ENCODE data around the gene ZMYND12. TPM values are rescaled to one million over a fixed set of nuclear protein-coding genes. Genes with fewer than 3 reads are reported as not detected.

Gene ZMYND12
- total RNA-seq, 2 donors from 2014 or later = 1.0 to 1.3 TPM

- DNase-seq (no peak), ATAC-seq (no peak)
- 74 to 77% methylated on average over 2 of the region's 2 CpGs for WGBS, 2 donors
- TF ChIP-seq CTCF (IDR thresholded peaks at IDR 0.05) = no peak
- TF ChIP-seq POLR2A (IDR thresholded peaks at IDR 0.05) = no peak
- no peak overlapping the region for H3K4me3 ChIP-seq
- H3K27ac ChIP-seq = no peak overlapping the region
- no peaks in the 10 kb centered on the region for H3K9me3 ChIP-seq
- intact Hi-C loops (cut with DNase I) = no loop called here
- H3K27me3 ChIP-seq = no peaks in the 10 kb centered on the region
- H3K4me1 ChIP-seq = no peaks in the 10 kb centered on the region
- no peaks in the 10 kb centered on the region for H3K36me3 ChIP-seq (replicated peaks in 1 of 2; ENCODE audit: insufficient read depth in 1 of 2, low read depth in 2 of 2)
Observed at GRCh38 chr1:42392255-42392654, 63.6 kb downstream of the ZMYND12 start.

GRCh38 chr1:42386051-42386450, 69.8 kb downstream of the ZMYND12 start:
- H3K9me3 ChIP-seq = no peaks in the 10 kb centered on the region
- H3K36me3 ChIP-seq (replicated peaks in 1 of 2; ENCODE audit: insufficient read depth in 1 of 2, low read depth in 2 of 2) = no peaks in the 10 kb centered on the region
- ATAC-seq = no peak
- H3K4me3 ChIP-seq = no peak overlapping the region
- intact Hi-C loops (cut with DNase I) = no loop called here
- no peak for DNase-seq
- H3K27ac ChIP-seq = no peak overlapping the region
- no peaks in the 10 kb centered on the region for H3K27me3 ChIP-seq
- WGBS, 2 donors = 84 to 91% methylated on average over 6 of the region's 6 CpGs
- TF ChIP-seq CTCF (IDR thresholded peaks at IDR 0.05) (no peak), POLR2A (IDR thresholded peaks at IDR 0.05) (no peak)
- H3K4me1 ChIP-seq = peaks cover 5% of the 10 kb centered on the region

- Histone ChIP-seq H3K4me1 (peaks cover 7% of the 10 kb centered on the region), H3K27ac (no peak overlapping the region), H3K27me3 (no peaks in the 10 kb centered on the region), H3K4me3 (no peak overlapping the region), H3K9me3 (no peaks in the 10 kb centered on the region), H3K36me3 (replicated peaks in 1 of 2; ENCODE audit: insufficient read depth in 1 of 2, low read depth in 2 of 2) (no peaks in the 10 kb centered on the region)
- intact Hi-C loops (cut with DNase I) = no loop called here
- DNase-seq (no peak), ATAC-seq (no peak)
- no peak for TF ChIP-seq CTCF (IDR thresholded peaks at IDR 0.05)
- no peak for TF ChIP-seq POLR2A (IDR thresholded peaks at IDR 0.05)
- 25 to 38% methylated on average over 1 of the region's 1 CpG for WGBS, 2 donors
Observed at GRCh38 chr1:42385283-42385682, 70.5 kb downstream of the ZMYND12 start.

- 11 to 17% methylated on average over 8 of the region's 8 CpGs for WGBS, 2 donors
Observed at GRCh38 chr1:42381280-42381673, 74.5 kb downstream of the ZMYND12 start.

More at GRCh38 chr1:42381280-42381673, 74.5 kb downstream of the ZMYND12 start:
- H3K27me3 ChIP-seq = no peaks in the 10 kb centered on the region
- H3K4me3 ChIP-seq = peak overlapping the region in 1 of 2 donors; percentile 65
- TF ChIP-seq POLR2A (IDR thresholded peaks at IDR 0.05) = no peak
- no peak for TF ChIP-seq CTCF (IDR thresholded peaks at IDR 0.05)
- ATAC-seq = no peak
- peaks cover 13% of the 10 kb centered on the region for H3K4me1 ChIP-seq
- no peaks in the 10 kb centered on the region for H3K36me3 ChIP-seq (replicated peaks in 1 of 2; ENCODE audit: insufficient read depth in 1 of 2, low read depth in 2 of 2)
- DNase-seq = no peak
- H3K27ac ChIP-seq = no peak overlapping the region
- H3K9me3 ChIP-seq = no peaks in the 10 kb centered on the region
- intact Hi-C loops (cut with DNase I) = no loop called here

Data from body of pancreas (tissue), 4 donors.